GM18499 (cell line): Measurements from ENCODE around the gene UMPS.

Source experiments
- ATAC-seq: cut with Tn5 transposase; IDR thresholded peaks from one replicate; pipeline ENCODE4 v1.9.1; 2021; ENCODE audit warnings: moderate number of reproducible peaks; ENCODE audit not compliant: insufficient read depth, unreplicated experiment

UMPS gene

DNA sequence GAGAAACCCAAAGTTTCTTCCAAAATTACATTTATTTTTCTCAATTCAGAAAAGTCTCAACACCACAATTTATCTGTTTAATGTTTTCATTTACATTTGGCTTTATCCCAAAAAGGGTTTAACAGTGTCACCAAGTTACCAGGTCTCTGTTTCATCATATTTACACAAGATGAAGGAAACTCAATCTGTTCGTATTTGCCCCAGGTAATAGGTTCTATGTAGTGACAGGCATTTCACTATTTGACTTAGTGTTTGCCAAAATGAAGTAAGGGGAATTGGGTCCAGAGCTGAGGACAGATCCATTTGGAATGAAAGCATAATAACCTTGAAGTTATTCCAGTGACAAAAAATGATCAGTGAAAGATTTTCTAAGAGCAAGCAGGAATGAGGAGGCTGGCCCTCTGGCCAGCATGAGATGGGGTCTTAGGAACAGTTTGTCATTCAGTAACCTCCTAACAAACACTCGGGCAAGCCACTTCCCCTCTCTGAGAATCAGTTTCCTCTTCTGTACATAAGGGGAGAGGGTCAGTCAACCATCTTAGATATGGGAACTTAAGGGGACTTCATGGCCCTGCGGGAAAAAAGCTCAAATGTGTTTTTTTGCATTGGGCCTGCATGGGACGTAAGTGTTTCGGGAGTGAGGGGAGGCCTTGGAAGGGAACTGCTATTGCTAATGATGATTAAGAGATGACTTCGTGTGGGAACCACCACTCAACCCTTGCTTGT, 31.8 kb downstream of the UMPS start:
- no peak for ATAC-seq

DNA sequence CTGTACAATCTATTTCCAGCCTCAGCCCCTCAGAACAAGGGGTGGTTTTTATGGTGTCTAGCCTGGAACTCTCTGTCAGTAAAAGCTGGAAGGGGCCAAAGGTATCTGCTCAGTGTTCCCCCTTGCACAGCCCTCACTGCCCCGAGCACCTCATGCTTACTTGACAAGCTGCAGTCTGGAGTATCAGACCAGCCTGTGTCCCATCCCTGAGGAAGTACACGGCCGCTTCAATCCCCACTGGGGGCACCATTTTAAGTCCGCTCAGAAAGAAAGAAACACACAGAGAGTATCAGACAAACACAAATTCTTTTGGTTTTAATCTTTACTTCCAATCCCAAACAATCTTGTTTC, 32.4 kb downstream of the UMPS start:
- ATAC-seq: no peak

DNA sequence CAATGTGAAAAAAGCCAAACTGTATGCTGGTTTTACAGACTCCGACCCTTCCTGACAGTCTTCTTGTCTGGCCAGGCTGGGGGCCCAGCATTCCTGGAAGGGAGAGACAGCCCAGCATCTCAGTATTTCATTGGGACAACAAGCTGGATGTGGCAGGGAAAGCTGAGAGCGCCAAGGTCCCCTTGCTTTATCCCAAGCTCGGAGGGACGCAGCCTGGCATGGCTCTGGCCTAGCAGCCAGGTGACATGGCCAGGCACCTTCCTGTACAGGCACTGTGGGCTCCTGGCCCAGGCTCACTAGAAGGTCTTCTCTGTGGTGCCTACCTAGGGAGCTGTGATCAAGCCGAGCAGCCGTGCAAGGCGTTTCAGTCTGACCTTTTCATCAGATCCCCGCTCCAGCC, 33.0 kb downstream of the UMPS start:
- ATAC-seq: no peak

DNA sequence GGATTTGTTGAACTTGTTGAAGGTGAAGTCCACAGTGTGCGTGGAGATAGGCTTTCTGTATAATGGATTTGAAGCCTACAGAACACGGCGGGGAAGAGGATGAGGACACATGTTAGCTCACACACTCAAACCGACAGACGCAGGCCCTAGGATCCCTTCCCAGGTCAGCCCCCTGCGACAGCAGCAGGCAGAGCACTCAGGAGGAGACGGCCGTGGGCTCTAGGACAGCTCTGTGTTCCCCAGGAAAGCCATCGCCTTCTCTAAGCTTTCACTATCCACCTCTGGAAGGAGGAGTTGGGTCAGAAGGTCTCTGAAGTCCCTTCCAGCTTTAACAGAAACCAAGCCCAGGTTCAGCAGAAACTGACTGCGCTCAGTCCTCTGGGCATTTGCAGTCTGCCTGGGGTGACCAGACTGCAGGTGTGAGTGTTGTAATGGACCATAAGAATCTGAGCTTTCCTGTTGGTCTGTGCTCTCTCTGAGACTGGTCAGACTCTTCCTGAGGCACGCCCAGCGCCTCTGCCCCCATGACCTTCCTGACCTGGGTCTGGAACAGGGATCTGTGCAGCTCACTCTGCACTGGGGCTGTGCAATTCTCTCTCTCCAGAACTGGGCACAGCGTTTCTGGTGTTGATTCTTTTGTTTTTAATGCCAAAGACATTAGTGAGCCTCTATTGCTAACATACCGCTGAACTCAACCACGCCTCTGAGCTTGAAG, 33.5 kb downstream of the UMPS start:
- no peak for ATAC-seq

DNA sequence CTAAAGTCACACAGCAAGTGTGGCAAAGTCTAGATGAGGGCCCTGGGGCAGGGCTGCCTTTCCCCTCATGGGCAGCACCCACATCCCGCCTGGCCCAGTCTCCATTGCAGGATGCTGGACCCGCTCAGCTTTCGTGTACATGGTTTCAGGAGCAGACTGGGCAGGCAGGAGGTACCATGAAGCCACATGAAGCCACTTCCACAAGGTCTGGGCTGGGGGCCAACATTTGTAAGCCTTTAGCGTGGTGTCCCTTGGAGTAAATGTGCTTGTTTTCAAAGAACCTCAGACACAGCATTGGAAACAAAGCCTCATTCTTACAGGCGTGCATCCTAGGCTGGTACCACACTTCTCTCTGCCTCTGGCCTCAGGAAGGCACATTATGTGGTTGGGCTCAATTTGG, 34.5 kb downstream of the UMPS start:
- no peak for ATAC-seq

DNA sequence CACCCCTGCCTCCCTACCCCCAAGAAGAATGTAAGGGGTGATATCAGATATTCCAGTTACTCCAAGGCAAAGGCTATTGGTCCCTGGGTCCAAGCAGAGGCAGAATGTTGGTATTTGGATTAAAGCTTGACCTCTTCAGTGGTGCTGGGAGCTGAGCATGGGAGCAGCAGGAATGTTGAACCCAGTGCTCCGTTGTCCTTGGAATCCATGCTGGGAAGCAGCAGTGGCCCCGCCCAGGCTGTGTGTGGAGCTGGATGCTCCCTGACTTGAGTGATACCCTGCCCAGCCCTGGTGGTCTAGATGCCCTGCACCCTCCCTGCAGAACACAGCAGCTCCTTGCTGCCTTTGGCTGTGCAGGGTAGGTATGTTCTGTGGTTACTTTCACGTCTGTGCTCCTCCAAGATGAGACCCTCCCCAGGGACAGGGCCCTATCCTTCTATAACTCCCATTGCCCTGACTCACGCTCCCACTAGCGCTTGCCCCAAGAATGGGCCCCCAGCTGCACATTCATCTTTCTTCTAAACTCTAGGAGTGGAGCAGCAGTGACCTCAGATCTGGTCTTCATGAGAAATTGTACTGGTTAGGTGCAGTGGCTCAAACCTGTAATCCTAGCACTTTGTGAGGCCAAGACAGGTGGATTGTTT, 35.1 kb downstream of the UMPS start:
- ATAC-seq: no peak

DNA sequence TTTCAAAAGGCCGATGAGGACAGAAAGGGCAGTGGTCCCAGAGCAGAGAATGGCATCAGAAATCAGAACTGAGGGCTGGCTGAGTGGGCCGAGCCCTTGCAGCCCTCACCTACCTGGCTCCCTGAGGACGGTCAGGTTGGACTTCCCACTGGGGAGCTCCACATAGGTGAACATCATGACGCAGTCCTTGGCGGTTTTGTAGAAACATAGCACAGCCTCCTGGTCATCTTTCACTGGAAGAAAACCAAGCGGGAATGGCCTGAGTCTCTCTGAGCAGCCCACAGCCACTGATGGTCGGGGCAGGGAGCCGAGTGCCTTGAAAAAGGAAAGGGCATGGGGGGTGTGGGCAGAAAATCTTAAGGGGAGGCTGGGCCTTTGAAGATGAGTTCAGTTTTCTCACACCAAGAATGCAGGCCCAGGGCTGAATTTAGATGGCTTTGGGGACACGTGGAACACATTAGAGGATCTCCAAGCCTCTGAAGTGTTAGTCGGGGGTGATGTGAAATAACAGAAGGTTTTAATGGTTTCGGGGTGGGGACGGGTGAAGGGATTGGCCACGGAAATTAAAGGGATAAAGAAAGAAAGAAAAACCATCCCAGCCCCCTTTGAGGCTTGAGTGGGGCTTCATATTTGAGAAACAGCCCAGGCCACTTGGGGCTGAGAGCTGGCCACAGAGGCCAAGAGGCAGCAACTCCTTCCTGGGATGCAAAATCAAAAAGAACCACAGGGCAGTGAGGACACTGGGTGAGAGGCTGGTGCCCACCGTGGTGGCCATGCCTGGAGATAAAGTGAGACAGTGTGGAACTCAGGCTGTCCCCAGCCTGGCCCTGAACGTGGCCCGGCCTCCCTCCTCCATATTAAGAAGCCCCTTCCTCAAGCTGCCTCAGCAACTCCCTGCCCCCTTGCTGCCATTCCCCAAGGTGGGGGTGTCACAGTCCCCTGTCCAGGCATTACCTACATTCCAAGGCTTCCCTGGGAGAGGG, 36.2 kb downstream of the UMPS start:
- no peak for ATAC-seq

DNA sequence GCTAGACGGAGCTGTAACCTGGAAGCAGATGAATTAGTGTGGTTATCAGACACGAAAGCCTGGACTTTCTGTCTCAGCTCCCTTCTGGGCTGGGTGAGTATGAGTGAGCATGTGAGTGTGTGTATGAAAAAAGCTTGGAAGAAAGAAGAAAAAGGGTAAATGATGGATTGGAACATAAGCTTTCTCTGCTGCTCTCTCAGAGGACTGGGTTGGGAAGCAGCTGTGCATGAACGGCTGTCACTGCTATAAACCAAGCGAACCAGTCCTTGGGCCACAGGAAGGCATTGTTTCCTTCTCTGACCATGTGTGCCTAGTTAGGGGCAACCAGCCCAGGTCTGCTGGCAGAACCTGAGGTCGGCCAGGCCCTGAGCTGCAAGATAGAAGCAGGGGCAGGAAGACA, 37.0 kb downstream of the UMPS start:
- no peak for ATAC-seq

DNA sequence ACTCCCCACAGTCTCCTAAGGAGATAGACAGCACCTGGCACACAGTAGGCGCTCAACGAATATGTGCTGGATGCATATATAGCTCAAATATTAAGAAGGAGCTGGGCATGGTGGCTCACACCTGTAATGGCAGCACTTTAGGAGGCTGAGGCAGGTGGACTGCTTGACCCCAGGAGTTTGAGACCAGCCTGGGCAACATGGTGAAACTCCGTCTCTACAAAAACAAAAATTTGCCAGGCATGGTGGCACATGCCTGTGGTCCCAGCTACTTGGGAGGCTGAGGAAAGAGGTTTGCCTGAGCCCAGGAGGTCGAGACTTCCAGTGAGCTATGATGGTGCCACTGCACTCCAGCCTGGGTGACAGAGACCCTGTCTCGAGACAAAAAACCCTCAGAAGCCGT, 37.4 kb downstream of the UMPS start:
- ATAC-seq: no peak

DNA sequence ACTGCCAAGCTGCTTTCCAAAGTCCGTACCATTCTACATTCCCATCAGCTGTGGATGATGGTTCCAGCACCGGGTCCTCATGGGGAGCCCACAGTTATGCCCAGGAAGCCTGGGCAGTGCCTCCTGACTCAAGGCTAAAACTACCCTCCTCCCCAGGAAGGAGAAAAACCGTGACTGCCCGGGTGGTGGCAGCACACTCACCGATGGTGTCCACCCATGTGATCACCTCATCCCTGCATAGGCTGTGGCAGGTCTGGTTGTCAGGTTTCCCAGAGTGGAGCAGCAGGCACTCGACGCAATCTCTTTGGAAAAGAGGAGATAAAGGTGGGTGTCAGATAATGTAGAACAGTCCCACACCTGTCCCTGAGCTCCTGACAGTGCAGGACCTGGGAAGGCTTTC, 38.6 kb downstream of the UMPS start:
- no peak for ATAC-seq

DNA sequence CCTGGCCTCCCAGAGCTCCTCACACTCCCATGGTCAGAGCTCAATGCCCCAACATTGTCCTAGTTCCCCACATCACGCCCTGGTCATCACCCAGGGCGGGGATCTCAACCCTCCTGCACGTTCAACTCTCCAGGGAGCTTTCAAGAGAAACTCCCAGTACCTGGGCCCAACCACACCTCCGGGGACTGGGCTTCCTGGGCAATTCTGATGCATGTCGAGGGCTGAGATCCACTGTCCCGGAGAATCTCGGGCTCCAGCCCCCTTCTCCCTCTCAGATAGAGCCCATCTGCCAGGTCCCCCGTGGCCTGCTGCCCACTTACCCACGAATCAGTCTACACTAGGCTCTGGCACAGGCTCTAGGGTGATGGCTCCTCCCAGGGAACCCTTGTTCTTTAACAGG, 39.2 kb downstream of the UMPS start:
- no peak for ATAC-seq

DNA sequence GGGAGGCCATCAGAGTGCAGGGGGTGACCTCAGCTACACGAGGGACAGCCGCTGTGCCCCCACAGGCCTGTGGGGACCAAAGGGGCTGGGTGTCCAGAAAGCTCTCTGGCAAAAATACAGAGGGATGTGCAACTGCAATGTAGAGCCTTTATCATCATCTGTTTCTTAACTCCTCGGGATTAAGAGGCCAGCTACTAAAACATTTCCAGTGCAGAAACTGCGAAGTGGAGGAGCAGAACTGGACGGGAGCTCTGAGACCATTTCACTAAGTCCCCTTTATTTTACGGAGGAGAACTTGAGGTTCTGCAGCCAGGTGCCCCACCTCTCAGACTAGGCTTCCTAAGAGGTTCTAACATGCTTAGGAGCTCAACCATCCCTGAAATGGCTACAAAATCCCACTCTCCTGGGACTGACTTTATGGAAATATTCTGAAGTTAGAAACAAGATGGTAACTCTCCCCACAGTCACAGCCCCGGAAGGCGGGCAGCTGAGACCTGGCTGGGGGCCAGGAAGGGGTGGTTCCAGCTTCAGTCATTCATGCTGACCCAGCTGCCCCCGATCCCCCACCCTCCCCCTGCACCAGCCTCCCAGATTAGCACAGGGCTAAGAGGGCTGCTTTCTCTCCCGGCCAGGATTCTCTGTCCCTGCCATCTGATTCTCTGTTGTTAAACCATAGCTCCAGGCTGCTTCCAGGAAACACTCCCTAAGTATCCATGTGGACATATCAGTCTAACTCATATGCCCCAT, 40.3 kb downstream of the UMPS start:
- ATAC-seq: no peak

DNA sequence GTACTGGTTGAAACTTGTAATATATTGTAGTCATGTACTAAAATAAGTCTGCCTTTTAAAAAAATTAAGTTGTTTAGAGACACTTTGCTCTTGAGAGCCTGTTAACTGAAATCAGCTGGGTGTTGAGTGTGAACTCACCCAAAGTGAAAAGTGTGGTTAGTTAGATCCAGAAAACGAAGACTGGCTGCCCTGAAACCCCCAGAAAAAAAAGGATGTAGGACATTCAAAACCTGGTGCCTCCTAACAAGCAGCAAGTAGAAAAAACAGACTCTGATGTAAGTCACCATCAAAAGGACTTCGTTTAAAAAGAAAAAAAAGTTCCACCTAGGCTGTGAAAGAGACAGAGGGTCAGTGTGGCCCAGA, 40.8 kb downstream of the UMPS start:
- no peak for ATAC-seq

DNA sequence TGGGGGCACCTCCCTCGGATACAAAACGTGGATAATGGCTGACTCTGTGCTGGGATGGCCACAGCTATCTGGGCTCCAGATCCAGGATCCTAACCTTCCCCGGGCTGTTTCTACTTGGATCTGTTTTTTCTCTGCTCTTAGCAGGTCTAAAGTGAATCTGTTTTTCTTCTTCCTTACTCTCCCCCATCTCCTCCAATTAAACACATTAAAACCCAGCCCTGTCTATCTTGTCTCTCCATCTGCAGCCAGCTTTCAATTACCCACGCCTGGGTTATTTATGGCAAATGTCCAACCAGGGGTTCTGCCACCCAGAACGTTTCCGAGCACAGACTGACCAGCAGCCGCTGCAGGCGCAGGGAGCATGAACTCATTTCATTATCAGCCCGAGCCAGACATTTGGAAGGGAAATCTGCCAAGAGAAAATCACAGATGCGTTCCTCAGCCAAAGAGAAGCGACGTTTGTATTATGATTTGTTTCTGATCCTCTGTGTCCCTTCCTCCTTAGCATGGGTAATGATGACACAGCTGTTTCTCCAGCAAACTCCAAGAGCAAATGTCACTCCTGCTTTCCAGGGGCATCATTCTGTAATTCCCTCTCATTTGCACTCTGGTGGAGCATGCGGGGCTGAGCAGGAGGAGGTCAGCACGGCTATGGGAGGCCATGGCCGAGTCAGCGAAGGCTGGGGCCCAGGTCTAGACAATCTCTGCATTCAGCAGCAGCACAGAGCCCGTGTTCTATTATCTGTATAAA, 42.0 kb downstream of the UMPS start:
- no peak for ATAC-seq

DNA sequence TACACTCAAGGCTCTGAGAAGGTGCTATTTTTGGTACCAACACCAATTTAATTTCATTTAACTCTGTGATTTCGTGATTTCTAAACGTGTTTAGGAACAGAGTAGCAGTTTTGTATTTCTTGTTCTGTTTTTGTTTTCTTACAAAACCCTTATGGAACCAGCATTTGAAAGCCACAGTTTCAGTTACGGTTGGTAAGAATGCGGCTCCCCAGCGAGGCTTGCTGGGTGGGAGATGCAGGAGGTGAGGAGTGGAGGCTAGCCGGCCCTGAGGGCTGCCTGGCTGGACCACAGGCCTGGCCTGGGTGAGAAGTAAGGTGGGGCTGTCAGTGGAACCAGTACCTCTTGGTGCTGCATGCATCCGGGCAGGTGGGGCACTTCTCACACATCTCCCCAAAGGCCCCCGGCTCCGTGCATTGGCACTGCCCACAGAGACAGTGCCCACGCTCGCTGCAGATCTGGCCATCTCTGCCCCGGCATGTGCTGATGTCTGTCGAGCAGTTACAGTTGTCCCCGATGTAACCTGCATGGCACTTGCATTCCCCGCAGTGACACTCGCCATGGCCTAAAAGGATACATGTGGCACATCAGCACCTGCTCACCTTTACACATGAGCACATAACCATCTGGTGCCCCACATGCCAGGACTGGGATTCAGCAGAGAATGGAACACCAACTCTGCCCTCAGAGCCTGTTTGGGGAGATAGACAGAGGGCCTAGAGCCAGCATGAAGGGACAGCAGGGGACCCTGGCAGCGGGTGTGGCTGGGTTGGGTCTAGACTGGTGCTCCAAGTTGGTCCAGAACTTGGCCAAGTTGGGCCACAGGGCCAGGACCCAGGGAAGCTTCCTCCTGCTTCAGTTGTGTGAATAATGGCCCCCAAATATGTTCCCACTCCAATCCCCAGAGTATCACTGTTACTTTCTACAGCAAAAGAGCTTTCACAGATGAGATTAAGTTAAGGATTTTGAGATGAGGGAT, 43.4 kb downstream of the UMPS start:
- no peak for ATAC-seq

DNA sequence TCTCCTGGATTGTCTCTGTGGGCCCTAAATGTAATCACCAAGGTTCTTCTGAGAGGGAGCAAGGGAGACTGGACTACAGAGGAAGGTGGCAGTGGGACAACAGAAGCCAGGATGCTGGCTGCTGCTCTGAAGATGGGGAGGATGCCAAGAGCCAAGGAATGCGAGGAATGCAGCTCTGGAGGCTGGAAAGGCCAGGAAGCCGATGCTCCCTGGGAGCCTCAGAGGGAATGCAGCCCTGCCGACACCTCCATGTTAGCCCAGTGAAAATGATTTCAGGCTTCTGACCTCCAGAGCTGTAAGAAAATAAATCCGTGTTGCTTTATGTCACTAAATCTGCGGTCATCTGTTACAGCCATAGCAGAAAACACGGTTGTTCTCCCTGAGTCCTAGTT, 44.1 kb downstream of the UMPS start:
- ATAC-seq: no peak

DNA sequence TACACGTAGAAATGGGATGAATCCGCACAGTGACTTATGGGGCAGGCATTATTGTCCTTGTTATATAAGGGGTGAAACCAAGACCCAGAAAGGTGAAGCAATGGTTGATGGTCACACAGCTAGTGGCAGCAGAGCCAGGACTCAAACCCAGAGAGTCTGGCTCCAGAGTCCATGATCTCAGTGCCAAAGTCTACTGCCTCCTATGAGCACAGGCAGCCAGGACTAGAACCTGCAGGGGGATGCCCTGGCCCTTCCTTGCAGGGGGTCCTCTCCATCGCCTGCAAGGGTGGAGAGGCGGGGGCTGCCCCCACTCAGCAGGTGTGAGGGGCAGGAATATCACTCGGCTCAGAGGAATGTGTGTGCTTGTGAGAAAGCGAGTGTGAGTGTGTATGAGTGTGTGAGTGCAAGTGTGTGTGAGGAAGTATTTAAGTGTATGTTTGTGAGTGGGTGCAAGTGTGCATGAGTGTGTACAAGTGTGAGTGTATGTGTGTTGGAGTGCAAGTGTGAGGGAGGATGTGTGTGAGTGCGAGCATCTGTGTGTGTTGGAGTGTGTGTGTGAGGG, 44.7 kb downstream of the UMPS start:
- no peak for ATAC-seq

DNA sequence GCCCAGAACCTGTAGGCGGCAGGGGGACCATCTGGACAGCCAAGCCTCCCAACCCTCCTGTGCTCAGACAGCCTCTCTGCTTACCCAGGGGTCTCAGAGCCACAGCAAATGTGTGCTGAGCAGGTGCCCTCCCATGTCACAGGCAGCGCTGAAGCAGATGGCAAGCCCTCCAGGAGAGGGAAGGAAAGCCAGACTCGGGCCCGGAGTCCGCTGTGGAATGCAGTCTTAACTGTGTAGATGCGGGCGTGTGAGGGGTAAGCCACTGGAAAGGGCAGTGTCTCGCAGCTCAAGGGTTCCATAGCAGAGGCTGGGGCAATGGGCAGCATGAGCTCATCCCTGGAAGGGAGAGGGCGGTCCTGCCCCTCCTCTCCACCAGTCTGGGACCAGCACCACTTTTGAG, 45.6 kb downstream of the UMPS start:
- no peak for ATAC-seq
